A673 (cell line): ENCODE measurements around the gene VPS72. TPM values are rescaled to one million over a fixed set of nuclear protein-coding genes. Genes with fewer than 3 reads are reported as not detected.

Experiments used
- BruUV-seq: library from RNA; stranded (reverse); fragments of 400-500 nt; replicated peaks from 2 replicates; lab custom pipeline; 2021; lab: Mats Ljungman, UMichigan
- CTCF ChIA-PET: fragments of 300-600 bp; sonication (Branson Sonifier 250); formaldehyde crosslinking; loops from one replicate; lab custom pipeline; 2022; ENCODE audit warnings: antibody characterized with exemption; lab: Charles Lee
- POLR2A ChIA-PET: fragments of 300-600 bp; sonication (Branson Sonifier 250); formaldehyde crosslinking; loops from one replicate; lab custom pipeline; 2022; ENCODE audit warnings: antibody characterized with exemption; ENCODE audit not compliant: low non-redundant PET; lab: Charles Lee
- DNase-seq: peaks from one replicate; pipeline ENCODE4 v3.0.0-alpha.2; 2015; ENCODE audit warnings: low spot score
- H3K27ac ChIP-seq: fragments of 200-600 bp; sonication (generic); 2 replicates; pipeline ENCODE4 v1.5.1; 2016; ENCODE audit warnings: mixed run types, low read depth, mild to moderate bottlenecking, mixed read lengths, antibody characterized with exemption, low read length; ENCODE audit not compliant: poor library complexity, severe bottlenecking
- H3K27me3 ChIP-seq: fragments of 200-600 bp; sonication (generic); replicated peaks from 2 replicates; pipeline ENCODE4 v1.6.1; 2017; ENCODE audit warnings: mixed run types, low read depth, mild to moderate bottlenecking, mixed read lengths, antibody characterized with exemption, low read length; ENCODE audit not compliant: insufficient read depth, poor library complexity
- H3K36me3 ChIP-seq: fragments of 200-600 bp; sonication (generic); 2 replicates; pipeline ENCODE4 v1.6.1; 2016; ENCODE audit warnings: mixed run types, mild to moderate bottlenecking, mixed read lengths, antibody characterized with exemption, low read length; ENCODE audit not compliant: insufficient read depth, poor library complexity, severe bottlenecking
- H3K4me1 ChIP-seq: fragments of 200-600 bp; sonication (generic); 2 replicates; pipeline ENCODE4 v1.6.1; 2017; ENCODE audit warnings: mixed run types, mild to moderate bottlenecking, mixed read lengths, antibody characterized with exemption, low read length; ENCODE audit not compliant: insufficient read depth, poor library complexity, severe bottlenecking
- H3K4me3 ChIP-seq: fragments of 200-600 bp; sonication (generic); 2 replicates; pipeline ENCODE4 v1.5.1; 2016; ENCODE audit warnings: low read depth, mixed run types, mild to moderate bottlenecking, mixed read lengths, low read length; ENCODE audit not compliant: poor library complexity, severe bottlenecking
- H3K9me3 ChIP-seq: fragments of 200-600 bp; sonication (generic); 2 replicates; pipeline ENCODE4 v1.6.1; 2016; ENCODE audit warnings: mixed run types, low read depth, mild to moderate bottlenecking, mixed read lengths, antibody characterized with exemption, low read length; ENCODE audit not compliant: poor library complexity, severe bottlenecking
- CTCF ChIP-seq: fragments of 300-800, 200-600 bp; sonication (generic); conservative IDR thresholded peaks from 2 replicates; pipeline ENCODE4 v1.5.1; 2017; ENCODE audit warnings: low read depth, mild to moderate bottlenecking, antibody characterized with exemption, low read length, moderate library complexity, mixed read lengths
- EZH2 ChIP-seq: fragments of 200-600 bp; sonication (generic); IDR thresholded peaks from 2 replicates; pipeline ENCODE4 v1.6.1; 2017; ENCODE audit warnings: borderline replicate concordance, low read depth, mild to moderate bottlenecking, mixed read lengths, antibody characterized with exemption, low read length; ENCODE audit not compliant: poor library complexity, severe bottlenecking
- intact Hi-C: fragments of 100-400 bp; cut with micrococcal nuclease; formaldehyde crosslinking; loops from one replicate; pipeline ENCODE4 v1.10.0; 2022; ENCODE audit not compliant: unreplicated experiment
- total RNA-seq: library from RNA; stranded (reverse); gene quantifications from 2 replicates; pipeline ENCODE4 v1.2.3, GENCODE V29; 2021

VPS72 gene
- total RNA-seq, 1 experiment from 2014 or later, result 113 TPM

- CTCF ChIA-PET, result interaction anchor here (0.6 kb wide), 1 partner anchor 614 kb away, joined by 6 read pairs; no protein-coding TSS in a partner anchor
- intact Hi-C loops, result no loop called here
These were observed 43.4 kb downstream of the VPS72 start, which contains the start of gene SEMA6C for GRCh38 chr1:151146412-151147131. SEMA6C (minus strand) TSS chr1:151146631; CDS start chr1:151142621, 4,010 bp downstream.

GRCh38 chr1:151146072-151146411, 44.0 kb downstream of the VPS72 start:
- BruUV-seq, result no TSS peak
- Histone ChIP-seq H3K27me3 (no peaks in the 10 kb centered on the region), H3K4me1 (peaks cover 9% of the 10 kb centered on the region), H3K4me3 (peak overlapping the region; percentile 86), H3K9me3 (no peaks in the 10 kb centered on the region), H3K27ac (peak overlapping the region; percentile 66), H3K36me3 (no peaks in the 10 kb centered on the region)
- POLR2A ChIA-PET, result no interaction called here
- DNase-seq, result no peak
- CTCF ChIA-PET, result no interaction called here
- intact Hi-C loops, result no loop called here
- TF ChIP-seq EZH2 (no peak), CTCF (no peak)

More at GRCh38 chr1:151146412-151147131, 43.4 kb downstream of the VPS72 start, which contains the start of gene SEMA6C:
- Histone ChIP-seq H3K27ac (peak within 1 kb of the TSS; percentile 66), H3K4me3 (peak within 1 kb of the TSS; percentile 86), H3K27me3 (no peaks in the 10 kb centered on the region), H3K9me3 (no peaks in the 10 kb centered on the region), H3K4me1 (peaks cover 9% of the 10 kb centered on the region), H3K36me3 (no peaks in the 10 kb centered on the region)
- peak; percentile 88 for DNase-seq
- POLR2A ChIA-PET, result no interaction called here
- TF ChIP-seq EZH2 (no peak), CTCF (no peak)
- BruUV-seq, result no TSS peak

GRCh38 chr1:151145304-151146071, 44.5 kb downstream of the VPS72 start:
- ChIA-PET CTCF (no interaction called here), POLR2A (no interaction called here)
- Histone ChIP-seq H3K9me3 (no peaks in the 10 kb centered on the region), H3K4me3 (peak overlapping the region; percentile 86), H3K4me1 (peaks cover 9% of the 10 kb centered on the region), H3K27me3 (no peaks in the 10 kb centered on the region), H3K36me3 (no peaks in the 10 kb centered on the region), H3K27ac (no peak overlapping the region)
- intact Hi-C loops, result no loop called here
- no peak for DNase-seq
- TF ChIP-seq CTCF, result no peak
- TF ChIP-seq EZH2, result no peak
- no TSS peak for BruUV-seq
